Measurements from ENCODE around the gene HS6ST3. TPM values are rescaled to one million over a fixed set of nuclear protein-coding genes. Genes with fewer than 3 reads are reported as not detected.

HS6ST3 gene
- total RNA-seq, 1 experiment from 2014 or later, result not detected

- peaks cover 5% of the 10 kb centered on the region for H3K4me1 Mint-ChIP-seq (ENCODE audit: low read depth, unreplicated experiment)
- H3K9me3 Mint-ChIP-seq (ENCODE audit: unreplicated experiment), result no peaks in the 10 kb centered on the region
Observed at GRCh38 chr13:96677029-96677428, 587.1 kb downstream of the HS6ST3 start.

GRCh38 chr13:96678801-96679200, 588.9 kb downstream of the HS6ST3 start:
- CTCF ChIA-PET, result no interaction called here
- no peak for TF ChIP-seq CTCF (IDR thresholded peaks at IDR 0.05; ENCODE audit: insufficient read depth in 1 of 2, low read depth in 1 of 2, low read length in 1 of 2, severe bottlenecking in 1 of 2, unreplicated experiment in 1 of 2)

More at GRCh38 chr13:96677029-96677428, 587.1 kb downstream of the HS6ST3 start:
- no peak overlapping the region for H3K4me3 ChIP-seq (ENCODE audit: low read depth, low read length)
- no peak for TF ChIP-seq CTCF (IDR thresholded peaks at IDR 0.05; ENCODE audit: insufficient read depth in 1 of 2, low read depth in 1 of 2, low read length in 1 of 2, severe bottlenecking in 1 of 2, unreplicated experiment in 1 of 2)
- peaks cover 5% of the 10 kb centered on the region; the same call in 1 of the 2 replicates for H3K9me3 ChIP-seq
- Mint-ChIP-seq H3K27me3 (ENCODE audit: insufficient read depth, unreplicated experiment) (peaks cover 2% of the 10 kb centered on the region), H3K27ac (ENCODE audit: unreplicated experiment) (no peak overlapping the region), H3K4me3 (ENCODE audit: unreplicated experiment) (no peak overlapping the region), H3K36me3 (ENCODE audit: insufficient read depth, unreplicated experiment) (no peaks in the 10 kb centered on the region)
- peaks cover 11% of the 10 kb centered on the region for H3K4me1 ChIP-seq
- ChIA-PET CTCF (no interaction called here), POLR2A (no interaction called here)
- no peak for DNase-seq
- no TSS peak for BruUV-seq (replicated peaks)
- H3K36me3 ChIP-seq (ENCODE audit: control insufficient read depth, insufficient read depth, low read length), result no peaks in the 10 kb centered on the region
- no peaks in the 10 kb centered on the region for H3K27me3 ChIP-seq (replicated peaks; ENCODE audit: control insufficient read depth, insufficient read depth, low read length)
- intact Hi-C loops (cut with micrococcal nuclease; ENCODE audit: unreplicated experiment), result no loop called here

GRCh38 chr13:96680898-96681297, 591.0 kb downstream of the HS6ST3 start:
- BruUV-seq (replicated peaks), result no TSS peak
- H3K27ac Mint-ChIP-seq (ENCODE audit: unreplicated experiment), result no peak overlapping the region
- CTCF ChIA-PET, result no interaction called here
- H3K36me3 ChIP-seq (ENCODE audit: control insufficient read depth, insufficient read depth, low read length), result no peaks in the 10 kb centered on the region
- no peak overlapping the region for H3K4me3 Mint-ChIP-seq (ENCODE audit: unreplicated experiment)
- POLR2A ChIA-PET, result no interaction called here
- intact Hi-C loops (cut with micrococcal nuclease; ENCODE audit: unreplicated experiment), result no loop called here
- no peak overlapping the region for H3K4me3 ChIP-seq (ENCODE audit: low read depth, low read length)
- DNase-seq, result no peak
- no peaks in the 10 kb centered on the region for H3K27me3 ChIP-seq (replicated peaks; ENCODE audit: control insufficient read depth, insufficient read depth, low read length)
- no peaks in the 10 kb centered on the region for H3K36me3 Mint-ChIP-seq (ENCODE audit: insufficient read depth, unreplicated experiment)
- H3K4me1 Mint-ChIP-seq (ENCODE audit: low read depth, unreplicated experiment), result peaks cover 5% of the 10 kb centered on the region
- H3K4me1 ChIP-seq, result peaks cover 11% of the 10 kb centered on the region
- peaks cover 5% of the 10 kb centered on the region; the same call in 1 of the 2 replicates for H3K9me3 ChIP-seq
- no peaks in the 10 kb centered on the region for H3K9me3 Mint-ChIP-seq (ENCODE audit: unreplicated experiment)
- TF ChIP-seq CTCF (IDR thresholded peaks at IDR 0.05; ENCODE audit: insufficient read depth in 1 of 2, low read depth in 1 of 2, low read length in 1 of 2, severe bottlenecking in 1 of 2, unreplicated experiment in 1 of 2), result no peak
- peaks cover 2% of the 10 kb centered on the region for H3K27me3 Mint-ChIP-seq (ENCODE audit: insufficient read depth, unreplicated experiment)

More at GRCh38 chr13:96678801-96679200, 588.9 kb downstream of the HS6ST3 start:
- Histone ChIP-seq H3K4me1 (peaks cover 11% of the 10 kb centered on the region), H3K9me3 (peaks cover 5% of the 10 kb centered on the region; the same call in 1 of the 2 replicates), H3K27me3 (replicated peaks; ENCODE audit: control insufficient read depth, insufficient read depth, low read length) (no peaks in the 10 kb centered on the region), H3K4me3 (ENCODE audit: low read depth, low read length) (no peak overlapping the region), H3K36me3 (ENCODE audit: control insufficient read depth, insufficient read depth, low read length) (no peaks in the 10 kb centered on the region)
- H3K4me3 Mint-ChIP-seq (ENCODE audit: unreplicated experiment), result no peak overlapping the region
- H3K4me1 Mint-ChIP-seq (ENCODE audit: low read depth, unreplicated experiment), result peaks cover 5% of the 10 kb centered on the region
- H3K36me3 Mint-ChIP-seq (ENCODE audit: insufficient read depth, unreplicated experiment), result no peaks in the 10 kb centered on the region
- peaks cover 2% of the 10 kb centered on the region for H3K27me3 Mint-ChIP-seq (ENCODE audit: insufficient read depth, unreplicated experiment)
- intact Hi-C loops (cut with micrococcal nuclease; ENCODE audit: unreplicated experiment), result no loop called here
- BruUV-seq (replicated peaks), result no TSS peak
- DNase-seq, result no peak
- POLR2A ChIA-PET, result no interaction called here
- H3K27ac Mint-ChIP-seq (ENCODE audit: unreplicated experiment), result no peak overlapping the region
- H3K9me3 Mint-ChIP-seq (ENCODE audit: unreplicated experiment), result no peaks in the 10 kb centered on the region
